ENCODE measurements around the gene PXDC1. TPM values are rescaled to one million over a fixed set of nuclear protein-coding genes. Genes with fewer than 3 reads are reported as not detected.

The PXDC1 gene
- total RNA-seq, 2 donors from 2014 or later = 406 to 488 TPM

- ATAC-seq (ENCODE audit: insufficient number of reproducible peaks, low FRiP score, low read depth) (no peak), DNase-seq (ENCODE audit: low spot score) (no peak)
- Histone ChIP-seq H3K4me1 (ENCODE audit: control insufficient read depth in 1 of 2, low read depth in 2 of 2) (peaks cover 8 to 27% of the 10 kb centered on the region in 2 donors), H3K27ac (no peak overlapping the region), H3K27me3 (replicated peaks; ENCODE audit: insufficient read depth) (no peaks in the 10 kb centered on the region), H3K9me3 (no peaks in the 10 kb centered on the region), H3K36me3 (no peaks in the 10 kb centered on the region), H3K4me3 (no peak overlapping the region)
- TF ChIP-seq, protein P1, sequence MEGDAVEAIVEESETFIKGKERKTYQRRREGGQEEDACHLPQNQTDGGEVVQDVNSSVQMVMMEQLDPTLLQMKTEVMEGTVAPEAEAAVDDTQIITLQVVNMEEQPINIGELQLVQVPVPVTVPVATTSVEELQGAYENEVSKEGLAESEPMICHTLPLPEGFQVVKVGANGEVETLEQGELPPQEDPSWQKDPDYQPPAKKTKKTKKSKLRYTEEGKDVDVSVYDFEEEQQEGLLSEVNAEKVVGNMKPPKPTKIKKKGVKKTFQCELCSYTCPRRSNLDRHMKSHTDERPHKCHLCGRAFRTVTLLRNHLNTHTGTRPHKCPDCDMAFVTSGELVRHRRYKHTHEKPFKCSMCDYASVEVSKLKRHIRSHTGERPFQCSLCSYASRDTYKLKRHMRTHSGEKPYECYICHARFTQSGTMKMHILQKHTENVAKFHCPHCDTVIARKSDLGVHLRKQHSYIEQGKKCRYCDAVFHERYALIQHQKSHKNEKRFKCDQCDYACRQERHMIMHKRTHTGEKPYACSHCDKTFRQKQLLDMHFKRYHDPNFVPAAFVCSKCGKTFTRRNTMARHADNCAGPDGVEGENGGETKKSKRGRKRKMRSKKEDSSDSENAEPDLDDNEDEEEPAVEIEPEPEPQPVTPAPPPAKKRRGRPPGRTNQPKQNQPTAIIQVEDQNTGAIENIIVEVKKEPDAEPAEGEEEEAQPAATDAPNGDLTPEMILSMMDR (IDR thresholded peaks at IDR 0.05) = no peak
These were observed 56.3 kb downstream of the PXDC1 start for GRCh38 chr6:3695065-3695817.

DNA sequence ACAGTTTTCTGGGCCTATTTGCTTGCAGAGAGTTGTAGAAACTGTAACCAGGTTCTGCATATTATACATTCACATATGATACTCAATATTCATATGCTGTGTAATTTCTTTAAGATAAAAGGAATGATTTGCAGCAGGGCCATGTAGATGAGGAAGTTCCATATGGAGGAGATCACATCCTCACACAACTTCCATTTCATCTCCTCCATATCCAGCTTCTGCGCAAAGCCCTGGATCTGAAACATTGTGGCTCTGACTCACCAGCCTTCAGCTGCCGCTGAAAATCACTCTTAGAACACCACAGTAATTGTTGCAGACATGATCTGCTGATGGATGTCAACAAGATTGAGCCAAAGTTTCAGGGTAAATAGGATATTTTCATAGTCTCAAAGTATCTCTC, 57.7 kb downstream of the PXDC1 start:
- ATAC-seq (ENCODE audit: insufficient number of reproducible peaks, low FRiP score, low read depth) = no peak
- TF ChIP-seq, protein P1 (IDR thresholded peaks at IDR 0.05) = no peak

DNA sequence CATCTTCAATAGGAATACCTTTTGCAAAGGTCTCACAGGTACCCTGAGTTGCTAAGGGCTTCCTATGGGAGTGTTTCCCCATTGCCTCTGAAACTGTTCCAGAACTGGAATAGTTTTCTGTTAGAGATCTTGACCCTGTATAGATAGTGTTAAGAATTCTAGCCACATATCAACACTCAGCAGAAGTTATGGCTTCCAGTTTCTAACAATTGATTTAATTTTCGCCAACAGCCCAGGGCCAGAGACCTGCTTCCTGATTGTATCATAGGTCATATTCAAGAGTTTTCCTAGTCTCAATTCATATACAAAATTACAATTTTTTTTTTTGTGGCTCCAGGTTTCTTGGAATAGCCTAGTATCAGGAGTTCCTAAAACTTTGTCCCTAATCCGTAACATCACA, 61.0 kb downstream of the PXDC1 start:
- TF ChIP-seq, protein P1 (IDR thresholded peaks at IDR 0.05) = no peak
- H3K4me3 ChIP-seq = no peak overlapping the region
- no peaks in the 10 kb centered on the region for H3K9me3 ChIP-seq
- no peak overlapping the region for H3K27ac ChIP-seq
- ATAC-seq (ENCODE audit: insufficient number of reproducible peaks, low FRiP score, low read depth) (no peak), DNase-seq (ENCODE audit: low spot score) (no peak)
- H3K36me3 ChIP-seq = no peaks in the 10 kb centered on the region
- peaks cover 0 to 7% of the 10 kb centered on the region in 2 donors for H3K4me1 ChIP-seq (ENCODE audit: control insufficient read depth in 1 of 2, low read depth in 2 of 2)
- H3K27me3 ChIP-seq (replicated peaks; ENCODE audit: insufficient read depth) = no peaks in the 10 kb centered on the region

More for the DNA sequence above, 57.7 kb downstream of the PXDC1 start:
- H3K27me3 ChIP-seq (replicated peaks; ENCODE audit: insufficient read depth) = no peaks in the 10 kb centered on the region
- DNase-seq (ENCODE audit: low spot score) = no peak
- no peaks in the 10 kb centered on the region for H3K9me3 ChIP-seq
- H3K36me3 ChIP-seq = no peaks in the 10 kb centered on the region
- H3K4me1 ChIP-seq (ENCODE audit: control insufficient read depth in 1 of 2, low read depth in 2 of 2) = peaks cover 8 to 27% of the 10 kb centered on the region in 2 donors
- no peak overlapping the region for H3K27ac ChIP-seq
- no peak overlapping the region for H3K4me3 ChIP-seq

DNA sequence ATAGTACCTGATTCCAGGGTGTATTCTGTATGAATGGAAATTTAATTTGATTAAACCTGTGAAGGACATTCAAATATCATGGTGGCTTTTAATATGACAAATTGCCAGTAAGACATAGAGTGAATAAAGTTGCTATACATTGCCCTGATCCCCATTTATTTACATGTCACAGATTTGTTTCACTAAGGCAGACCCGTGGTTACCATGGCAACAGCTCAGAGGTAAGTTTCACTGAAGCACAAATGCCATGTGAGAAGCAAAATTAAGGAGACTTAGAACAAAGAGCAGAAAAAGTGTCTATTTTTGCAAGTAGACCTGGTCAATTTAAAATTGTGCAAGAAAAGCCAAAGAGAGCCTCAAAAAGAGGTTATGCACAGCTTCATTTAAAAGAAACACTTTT, 63.7 kb downstream of the PXDC1 start:
- TF ChIP-seq, protein P1 (IDR thresholded peaks at IDR 0.05) = no peak
- ATAC-seq (ENCODE audit: insufficient number of reproducible peaks, low FRiP score, low read depth) (no peak), DNase-seq (ENCODE audit: low spot score) (no peak)
- Histone ChIP-seq H3K9me3 (no peaks in the 10 kb centered on the region), H3K27me3 (replicated peaks; ENCODE audit: insufficient read depth) (no peaks in the 10 kb centered on the region), H3K27ac (no peak overlapping the region), H3K4me1 (ENCODE audit: control insufficient read depth in 1 of 2, low read depth in 2 of 2) (no peaks in the 10 kb centered on the region), H3K36me3 (no peaks in the 10 kb centered on the region), H3K4me3 (no peak overlapping the region)

DNA sequence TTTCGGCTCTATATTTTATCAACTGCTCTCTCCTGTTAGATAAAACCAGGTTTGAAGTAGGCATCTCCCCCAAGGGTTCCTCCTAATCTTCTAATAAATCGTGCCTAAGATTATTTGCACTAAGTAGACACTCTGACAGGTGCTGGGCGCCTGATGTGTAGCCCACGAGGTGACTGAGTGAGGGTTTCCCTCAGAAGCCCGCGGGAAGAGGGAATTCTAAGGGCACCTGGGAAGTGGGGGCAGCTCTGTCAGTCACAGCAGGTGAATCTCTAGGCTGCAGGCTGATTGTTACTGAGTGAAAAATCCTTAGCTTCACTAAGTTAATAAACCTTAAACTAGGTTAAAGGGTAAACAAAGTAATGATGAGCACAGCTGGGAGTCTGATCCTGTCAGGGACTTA, 68.2 kb downstream of the PXDC1 start:
- Histone ChIP-seq H3K4me3 (no peak overlapping the region), H3K36me3 (no peaks in the 10 kb centered on the region), H3K9me3 (no peaks in the 10 kb centered on the region), H3K27me3 (replicated peaks; ENCODE audit: insufficient read depth) (no peaks in the 10 kb centered on the region), H3K4me1 (ENCODE audit: control insufficient read depth in 1 of 2, low read depth in 2 of 2) (no peaks in the 10 kb centered on the region), H3K27ac (no peak overlapping the region)
- TF ChIP-seq, protein P1 (IDR thresholded peaks at IDR 0.05) = no peak
- no peak for ATAC-seq (ENCODE audit: insufficient number of reproducible peaks, low FRiP score, low read depth)
- DNase-seq (ENCODE audit: low spot score) = no peak
